Mesenchymal stem cell (in vitro differentiated cells and primary cell): ENCODE measurements around the gene LARGE2.
"Not testable (repeated sequence)": the region's sequence is repeated elsewhere in the genome, so short reads cannot be mapped to it uniquely, and the experiment has no call there.

Experiments used
- DNase-seq: peaks from one replicate; pipeline ENCODE4 v3.0.0-alpha.2; 2013
- H2AFZ ChIP-seq: one replicate; pipeline ENCODE4 v1.6.1; 2013; ENCODE audit warnings: low read depth, mild to moderate bottlenecking, control low read depth, inconsistent platforms, low read length, moderate library complexity
- H2AK5ac ChIP-seq: 2 replicates; pipeline ENCODE4 v1.6.1; 2013; ENCODE audit warnings: low read length, moderate library complexity, mild to moderate bottlenecking, inconsistent platforms; ENCODE audit not compliant: severe bottlenecking
- H2BK120ac ChIP-seq: one replicate; pipeline ENCODE4 v1.6.1; 2013; ENCODE audit warnings: low read depth, mild to moderate bottlenecking, inconsistent platforms, low read length, moderate library complexity
- H2BK12ac ChIP-seq, 2 experiments: one replicate each; pipeline ENCODE4 v1.6.1; 2013; ENCODE audit warnings: inconsistent platforms in 2 of 2, low read length in 2 of 2, mild to moderate bottlenecking in 2 of 2, moderate library complexity in 2 of 2, control low read depth in 1 of 2
- H2BK15ac ChIP-seq: one replicate; pipeline ENCODE4 v1.6.1; 2013; ENCODE audit warnings: mild to moderate bottlenecking, low read depth, inconsistent platforms; ENCODE audit not compliant: poor library complexity, severe bottlenecking
- H2BK5ac ChIP-seq: 2 replicates; pipeline ENCODE4 v1.6.1; 2013; ENCODE audit warnings: low read depth, mild to moderate bottlenecking, low read length, control low read depth, inconsistent platforms; ENCODE audit not compliant: poor library complexity, severe bottlenecking
- H3K14ac ChIP-seq, 2 experiments: one replicate each; pipeline ENCODE4 v1.6.1; 2013; ENCODE audit warnings: inconsistent platforms in 2 of 2, low read length in 2 of 2, control low read depth in 1 of 2, mild to moderate bottlenecking in 1 of 2, moderate library complexity in 1 of 2
- H3K18ac ChIP-seq, 2 experiments: one replicate each; pipeline ENCODE4 v1.6.1; 2013; ENCODE audit warnings: inconsistent platforms in 2 of 2, low read length in 2 of 2, control low read depth in 1 of 2, low read depth in 1 of 2, mild to moderate bottlenecking in 1 of 2
- H3K23ac ChIP-seq, 2 experiments: one replicate each; pipeline ENCODE4 v1.6.1; 2013; ENCODE audit warnings: inconsistent platforms in 2 of 2, low read length in 2 of 2, mild to moderate bottlenecking in 2 of 2, moderate library complexity in 2 of 2, control low read depth in 1 of 2
- H3K27ac ChIP-seq: 2 replicates; pipeline ENCODE4 v1.5.1; 2013; ENCODE audit warnings: mild to moderate bottlenecking, moderate library complexity, low read length, control low read depth, inconsistent platforms; ENCODE audit not compliant: poor library complexity, severe bottlenecking
- H3K27me3 ChIP-seq, 2 experiments: 2 replicates each; pipeline versions ENCODE4 v1.6.1 to v1.7.0; 2013; ENCODE audit warnings: low read length in 2 of 2, mild to moderate bottlenecking in 2 of 2, moderate library complexity in 2 of 2, control low read depth in 1 of 2, inconsistent platforms in 1 of 2; ENCODE audit not compliant: control insufficient read depth in 1 of 2, insufficient read depth in 1 of 2
- H3K36me3 ChIP-seq, 2 experiments: 2 replicates each; pipeline versions ENCODE4 v1.6.1 to v1.7.0; 2013; ENCODE audit warnings: low read length in 2 of 2, control low read depth in 1 of 2, inconsistent platforms in 1 of 2, low read depth in 1 of 2, mild to moderate bottlenecking in 1 of 2; ENCODE audit not compliant: insufficient read depth in 2 of 2, control insufficient read depth in 1 of 2
- H3K4ac ChIP-seq, 2 experiments: one replicate each; pipeline ENCODE4 v1.6.1; 2013; ENCODE audit warnings: inconsistent platforms in 2 of 2, low read length in 2 of 2, mild to moderate bottlenecking in 2 of 2, moderate library complexity in 2 of 2, control low read depth in 1 of 2, low read depth in 1 of 2
- H3K4me1 ChIP-seq: 2 replicates; pipeline ENCODE4 v1.6.1; 2013; ENCODE audit warnings: low read depth, low read length, control low read depth; ENCODE audit not compliant: control insufficient read depth, insufficient read depth
- H3K4me2 ChIP-seq: 2 replicates; pipeline ENCODE4 v1.6.1; 2013; ENCODE audit warnings: low read length, mild to moderate bottlenecking, inconsistent platforms; ENCODE audit not compliant: poor library complexity, severe bottlenecking
- H3K4me3 ChIP-seq, 2 experiments: 2 replicates each; pipeline versions ENCODE4 v1.5.1 to v1.7.0; 2013; ENCODE audit warnings: low read length in 2 of 2, mild to moderate bottlenecking in 2 of 2, control low read depth in 1 of 2, low read depth in 1 of 2; ENCODE audit not compliant: insufficient read depth in 1 of 2
- H3K79me1 ChIP-seq: replicated peaks from 2 replicates; pipeline ENCODE4 v1.6.1; 2013; ENCODE audit warnings: mild to moderate bottlenecking, control low read depth, low read length, inconsistent platforms; ENCODE audit not compliant: poor library complexity, severe bottlenecking
- H3K9ac ChIP-seq: 2 replicates; pipeline ENCODE4 v1.7.0; 2013; ENCODE audit warnings: mild to moderate bottlenecking, low read length, moderate library complexity
- H3K9me3 ChIP-seq: 2 replicates; pipeline ENCODE4 v1.7.0; 2013; ENCODE audit warnings: mild to moderate bottlenecking, low read length; ENCODE audit not compliant: control insufficient read depth
- H4K8ac ChIP-seq: one replicate; pipeline ENCODE4 v1.6.1; 2013; ENCODE audit warnings: inconsistent platforms, mild to moderate bottlenecking, low read length, moderate library complexity
- H4K91ac ChIP-seq: one replicate; pipeline ENCODE4 v1.6.1; 2013; ENCODE audit warnings: mild to moderate bottlenecking, low read length, inconsistent platforms
- WGBS: methylation state at CpG from one replicate; pipeline ENCODE4 v1.1.7; 2013; ENCODE audit warnings: mixed read lengths; 5-methylcytosine and 5-hydroxymethylcytosine counted together

Gene LARGE2

GRCh38 chr11:45900175-45900800, 22.2 kb upstream of the LARGE2 start:
- Histone ChIP-seq H3K27me3 (peaks cover 17 to 44% of the 10 kb centered on the region in 2 experiments), H3K4me2 (peak overlapping the region; percentile 94), H3K4me3 (peak overlapping the region; percentile 62 to 83), H3K36me3 (peaks cover 18 to 28% of the 10 kb centered on the region in 2 experiments), H2AFZ (peak overlapping the region; percentile 80), H3K9ac (peak overlapping the region; percentile 84), H3K4me1 (peaks cover 27% of the 10 kb centered on the region)
- H3K18ac ChIP-seq, H3K23ac ChIP-seq, H4K91ac ChIP-seq, H2BK12ac ChIP-seq, H4K8ac ChIP-seq, H3K14ac ChIP-seq, H2BK120ac ChIP-seq, H3K27ac ChIP-seq, H3K9me3 ChIP-seq, H2BK5ac ChIP-seq, H3K4ac ChIP-seq, H2AK5ac ChIP-seq, H3K79me1 ChIP-seq, H2BK15ac ChIP-seq: not testable (repeated sequence)
- WGBS: 6% methylated on average over 30 of the region's 59 CpGs
- DNase-seq: peak; percentile 20

- Histone ChIP-seq H3K27ac (no peak overlapping the region), H2BK120ac (no peak overlapping the region), H2BK15ac (no peak overlapping the region), H3K4me3 (peak overlapping the region in 1 of 2 experiments; percentile 83), H3K27me3 (peaks cover 13 to 39% of the 10 kb centered on the region in 2 experiments), H3K36me3 (peaks cover 18 to 30% of the 10 kb centered on the region in 2 experiments), H2BK5ac (no peak overlapping the region), H4K8ac (no peak overlapping the region), H2AFZ (no peak overlapping the region), H2BK12ac (no peak overlapping the region), H3K18ac (no peak overlapping the region), H2AK5ac (no peak overlapping the region), H3K14ac (no peak overlapping the region), H3K4me1 (peaks cover 27% of the 10 kb centered on the region), H3K9ac (peak overlapping the region; percentile 84), H3K9me3 (no peaks in the 10 kb centered on the region), H3K4me2 (peak overlapping the region; percentile 94), H4K91ac (no peak overlapping the region), H3K23ac (peak overlapping the region in 1 of 2 experiments; percentile 9), H3K4ac (no peak overlapping the region), H3K79me1 (peaks cover 3% of the 10 kb centered on the region)
- no peak for DNase-seq
- WGBS: 54% methylated on average over 8 of the region's 8 CpGs
Measured at GRCh38 chr11:45900916-45901617, 21.4 kb upstream of the LARGE2 start.

- Histone ChIP-seq H4K91ac (no peak overlapping the region), H3K79me1 (peaks cover 3% of the 10 kb centered on the region)
Measured at GRCh38 chr11:45901626-45902025, 20.8 kb upstream of the LARGE2 start.

More at GRCh38 chr11:45901626-45902025, 20.8 kb upstream of the LARGE2 start:
- Histone ChIP-seq H3K27me3 (peaks cover 9 to 34% of the 10 kb centered on the region in 2 experiments), H3K4me3 (no peak overlapping the region), H3K27ac (no peak overlapping the region), H2BK5ac (no peak overlapping the region), H3K14ac (no peak overlapping the region), H3K23ac (no peak overlapping the region), H3K18ac (no peak overlapping the region), H3K9me3 (no peaks in the 10 kb centered on the region), H2BK120ac (no peak overlapping the region), H3K36me3 (peaks cover 18 to 30% of the 10 kb centered on the region in 2 experiments), H3K4me2 (no peak overlapping the region), H2AK5ac (no peak overlapping the region), H4K8ac (no peak overlapping the region), H3K4ac (no peak overlapping the region), H3K9ac (no peak overlapping the region), H3K4me1 (peaks cover 24% of the 10 kb centered on the region), H2AFZ (no peak overlapping the region), H2BK15ac (no peak overlapping the region), H2BK12ac (no peak overlapping the region)
- 91% methylated on average over 6 of the region's 6 CpGs for WGBS
- DNase-seq: no peak
